ENCODE measurements around the gene HOOK2. TPM values are rescaled to one million over a fixed set of nuclear protein-coding genes. Genes with fewer than 3 reads are reported as not detected.

HOOK2 gene
- total and polyA plus RNA-seq, 2 of the 13 experiments (the other 11 are each of a cell fraction or from before 2014, with no cell fraction given), result 9.2 to 12.9 TPM

- TF ChIP-seq ZNF329 (CRISPR knock-in tag; IDR thresholded peaks at IDR 0.05; ENCODE audit: low read depth) (no peak), ZMAT5 (CRISPR knock-in tag; IDR thresholded peaks at IDR 0.05; ENCODE audit: borderline replicate concordance, low read depth) (no peak), MLLT10 (CRISPR knock-in tag; IDR thresholded peaks at IDR 0.05) (no peak), NFIC (IDR thresholded peaks at IDR 0.05; ENCODE audit: low read length) (peak; percentile 37; the same call in 1 of the 2 replicates), ZNF607 (CRISPR knock-in tag; IDR thresholded peaks at IDR 0.05; ENCODE audit: borderline replicate concordance) (no peak), ZNF644 (CRISPR knock-in tag; IDR thresholded peaks at IDR 0.05; ENCODE audit: low read depth) (no peak), NAIF1 (CRISPR knock-in tag; IDR thresholded peaks at IDR 0.05; ENCODE audit: borderline replicate concordance) (no peak), ZNF512B (CRISPR knock-in tag; IDR thresholded peaks at IDR 0.05; ENCODE audit: borderline replicate concordance) (no peak), ZFY (CRISPR knock-in tag; IDR thresholded peaks at IDR 0.05) (no peak), KDM2A (CRISPR knock-in tag; IDR thresholded peaks at IDR 0.05; ENCODE audit: borderline replicate concordance, low read depth) (peak; percentile 85), ATF4 (CRISPR knock-in tag; IDR thresholded peaks at IDR 0.05) (no peak), E2F1 (CRISPR knock-in tag; IDR thresholded peaks at IDR 0.05) (peak; percentile 48), ZFP91 (CRISPR knock-in tag; IDR thresholded peaks at IDR 0.05; ENCODE audit: borderline replicate concordance) (peak; percentile 49; the same call in 1 of the 2 replicates), HNF1A (IDR thresholded peaks at IDR 0.05; ENCODE audit: low read depth) (no peak), HNF1A (CRISPR knock-in tag; IDR thresholded peaks at IDR 0.05; ENCODE audit: borderline replicate concordance) (peak; percentile 56; the same call in 1 of the 2 replicates), HOXA9 (CRISPR knock-in tag; IDR thresholded peaks at IDR 0.05; ENCODE audit: borderline replicate concordance) (no peak)
Observed at GRCh38 chr19:12722566-12723380, 52.6 kb downstream of the HOOK2 start (continued).

Measured in HepG2 (cell line).